HG03135 (cell line): ENCODE measurements around the gene ENTHD1.
"Not testable (repeated sequence)": the region's sequence is repeated elsewhere in the genome, so short reads cannot be mapped to it uniquely, and the experiment has no call there.

Experiments used
- ATAC-seq: cut with Tn5 transposase; IDR thresholded peaks from one replicate; pipeline ENCODE4 v1.9.1; 2021; ENCODE audit warnings: mild to moderate bottlenecking, moderate library complexity; ENCODE audit not compliant: unreplicated experiment

Gene ENTHD1

DNA sequence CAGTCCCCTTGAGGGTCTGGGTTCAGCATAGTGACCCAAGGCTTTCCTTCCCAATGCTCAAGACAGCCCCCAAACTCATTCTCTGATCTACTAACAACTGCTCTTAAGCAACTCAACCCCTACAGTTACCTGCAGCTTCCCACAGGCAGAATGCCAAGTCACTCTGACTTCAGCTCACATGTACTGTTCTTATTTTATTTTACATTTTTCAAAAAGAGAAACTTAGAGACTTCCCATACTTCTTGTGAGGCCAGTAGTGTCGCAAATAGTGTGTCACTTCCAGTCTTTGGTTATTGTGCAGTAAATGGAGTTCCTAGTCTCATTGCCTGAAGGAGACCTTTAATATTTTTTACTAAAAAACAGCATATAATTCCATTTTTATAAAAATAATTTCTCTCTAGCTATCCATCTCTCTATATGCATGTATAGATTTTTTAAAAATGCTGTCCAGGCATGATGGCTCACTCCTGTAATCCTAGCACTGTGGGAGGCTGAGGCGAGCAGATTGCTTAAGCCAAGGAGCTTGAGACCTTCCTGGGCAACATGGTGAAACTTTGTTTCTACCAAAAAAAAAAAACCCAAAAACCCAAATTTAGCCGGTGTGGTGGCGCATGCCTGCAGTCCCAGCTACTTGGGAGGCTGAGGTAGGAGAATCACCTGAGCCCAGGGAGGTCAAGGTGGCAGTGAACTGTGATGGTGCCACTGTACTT lies 41.8 kb downstream of the ENTHD1 start:
- ATAC-seq = no peak

DNA sequence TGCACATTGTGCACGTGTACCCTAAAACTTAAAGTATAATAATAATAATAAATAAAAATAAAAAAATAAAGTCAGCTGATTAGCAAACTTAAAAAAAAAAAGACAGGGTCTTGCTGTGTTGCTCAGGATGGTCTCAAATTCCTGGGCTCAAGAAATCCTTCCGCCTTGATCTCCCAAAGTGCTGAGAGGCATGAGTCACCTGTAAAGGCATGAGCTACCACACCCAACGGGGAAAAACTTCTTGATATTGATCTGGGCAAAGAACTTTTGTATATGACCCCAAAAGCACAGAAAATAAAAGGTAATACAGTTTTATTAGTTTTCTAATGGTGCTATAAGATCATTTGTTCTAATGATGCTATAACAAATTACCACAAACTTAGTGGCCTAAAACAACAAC lies 46.1 kb downstream of the ENTHD1 start:
- ATAC-seq = no peak

DNA sequence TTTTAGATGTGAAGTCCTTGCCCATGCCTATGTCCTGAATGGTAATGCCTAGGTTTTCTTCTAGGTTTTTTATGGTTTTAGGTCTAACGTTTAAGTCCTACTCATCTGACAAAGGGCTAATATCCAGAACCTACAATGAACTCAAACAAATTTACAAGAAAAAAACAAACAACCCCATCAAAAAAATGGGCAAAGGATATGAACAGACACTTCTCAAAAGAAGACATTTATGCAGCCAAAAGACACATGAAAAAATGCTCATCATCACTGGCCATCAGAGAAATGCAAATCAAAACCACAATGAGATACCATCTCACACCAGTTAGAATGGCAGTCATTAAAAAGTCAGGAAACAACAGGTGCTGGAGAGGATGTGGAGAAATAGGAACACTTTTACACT lies 47.0 kb downstream of the ENTHD1 start:
- ATAC-seq = not testable (repeated sequence)

DNA sequence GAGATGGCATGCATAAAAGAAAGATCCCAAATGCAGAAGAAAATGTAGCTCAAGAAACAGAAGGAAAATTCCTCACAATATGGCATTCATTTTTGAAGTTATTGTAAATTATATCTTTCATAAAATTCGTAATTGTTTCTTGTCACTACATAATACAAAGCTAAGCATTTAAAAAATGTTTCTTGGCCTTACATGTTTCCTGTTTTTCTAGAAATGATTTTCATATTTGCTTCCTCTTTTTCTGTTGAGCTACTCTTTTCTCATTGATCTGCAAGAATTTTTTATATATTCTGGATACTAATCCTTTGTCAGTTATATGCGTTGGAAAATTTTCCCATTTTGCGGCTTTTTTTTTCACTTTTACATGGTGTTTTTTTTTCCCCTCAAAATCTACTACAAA lies 48.0 kb downstream of the ENTHD1 start:
- no peak for ATAC-seq

DNA sequence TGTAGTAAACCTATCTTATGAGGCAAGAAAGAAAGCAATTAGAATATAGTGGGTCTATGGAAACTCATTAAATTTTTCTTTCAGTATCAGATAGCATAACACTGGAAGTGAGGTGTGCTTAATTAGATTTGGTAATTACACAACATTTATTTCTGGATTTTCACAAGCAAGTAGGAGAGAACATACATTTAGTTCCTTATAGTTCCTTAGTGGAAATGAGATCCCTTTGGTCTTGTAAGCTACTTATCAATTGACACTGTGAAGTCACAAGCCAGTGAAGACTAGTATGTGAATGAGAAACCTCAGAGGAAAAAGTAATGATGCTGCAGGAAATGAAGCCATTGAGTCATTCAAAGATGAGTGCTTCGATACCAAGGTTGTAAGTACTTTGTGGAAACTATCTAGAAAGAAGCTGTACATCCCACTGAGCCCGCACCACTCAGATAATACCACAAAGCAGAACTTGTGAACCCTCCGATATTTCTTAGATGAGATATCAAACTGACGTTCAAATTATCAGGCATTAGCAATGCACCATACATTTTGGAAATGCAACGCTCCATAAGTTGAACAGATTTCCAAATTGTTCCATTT lies 53.5 kb downstream of the ENTHD1 start:
- ATAC-seq = no peak

DNA sequence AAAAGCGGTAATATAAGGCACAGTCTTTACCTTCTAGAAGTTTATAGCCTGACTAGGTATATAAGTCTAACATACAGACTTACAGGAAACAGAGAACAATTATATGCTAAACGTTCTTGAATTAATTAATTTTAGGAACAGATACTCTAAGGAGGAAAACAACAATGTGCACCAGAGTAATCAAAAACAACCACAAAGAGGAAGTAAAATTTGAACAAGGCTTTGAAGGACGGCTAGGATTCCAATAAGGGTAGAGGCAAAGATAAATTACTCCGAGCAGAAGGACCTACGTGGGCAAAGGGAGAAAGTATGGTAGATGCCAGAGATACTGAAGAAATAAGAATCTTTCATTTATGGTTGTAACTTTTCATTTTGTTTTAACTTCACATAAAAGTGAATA lies 54.4 kb downstream of the ENTHD1 start:
- no peak for ATAC-seq

DNA sequence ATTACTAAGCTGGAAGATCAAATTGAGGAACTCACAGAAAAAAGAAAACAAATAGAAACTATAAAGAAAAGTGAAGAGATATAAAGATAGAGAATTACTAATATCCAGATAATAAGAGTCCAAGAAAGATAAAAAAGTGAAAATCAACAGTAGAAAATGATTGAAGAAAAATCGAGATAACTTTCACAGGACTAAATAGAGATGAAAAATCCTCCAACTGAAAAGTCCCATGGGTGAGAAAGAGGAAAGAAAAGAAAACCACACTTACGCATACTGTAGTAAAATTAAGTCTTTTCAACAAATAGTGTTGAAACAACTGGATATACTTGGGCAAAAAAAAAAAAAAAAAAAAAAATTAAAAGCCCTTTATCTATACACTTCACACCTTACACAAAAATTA lies 60.0 kb downstream of the ENTHD1 start:
- ATAC-seq = no peak

DNA sequence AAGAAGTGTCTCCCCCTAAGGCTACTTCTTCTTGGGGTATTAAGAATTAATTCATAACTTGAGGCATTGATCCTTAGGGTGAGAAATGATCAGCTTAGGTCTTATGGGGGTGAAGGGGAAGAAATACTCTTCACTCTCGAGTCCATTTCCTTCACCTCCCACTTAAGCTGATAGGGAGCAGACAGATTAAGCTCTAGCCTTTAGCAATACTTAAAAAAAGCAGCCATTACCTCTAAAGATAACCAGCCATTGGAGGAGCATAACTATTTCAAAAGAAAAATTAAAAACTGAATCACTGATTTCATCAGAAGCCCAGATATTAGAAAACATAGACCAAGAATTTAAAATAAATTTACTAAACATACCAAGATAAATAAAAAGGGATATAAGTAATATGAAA lies 60.5 kb downstream of the ENTHD1 start:
- ATAC-seq = no peak

DNA sequence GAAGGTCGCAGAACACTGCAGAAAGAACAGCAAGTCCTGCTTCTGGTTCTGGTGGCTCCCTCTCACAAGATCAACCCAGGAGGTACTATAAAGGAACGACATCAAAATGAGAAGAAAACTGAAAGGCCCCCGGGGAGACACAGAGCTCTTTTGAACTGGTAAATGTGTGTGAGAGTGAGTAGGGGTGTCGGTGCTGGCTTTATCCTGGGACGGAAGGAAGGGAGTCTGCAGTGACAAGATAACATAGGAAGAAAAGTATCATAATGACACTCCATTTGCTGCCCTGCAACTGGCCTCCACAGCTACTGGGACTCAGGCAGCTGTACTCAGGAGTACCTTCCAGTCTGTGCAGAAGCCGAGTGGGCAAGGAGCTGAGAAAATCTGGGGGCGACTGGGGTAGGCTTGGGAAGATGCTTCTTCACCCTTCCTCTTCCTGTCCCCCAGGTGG lies 60.9 kb downstream of the ENTHD1 start:
- ATAC-seq = no peak

DNA sequence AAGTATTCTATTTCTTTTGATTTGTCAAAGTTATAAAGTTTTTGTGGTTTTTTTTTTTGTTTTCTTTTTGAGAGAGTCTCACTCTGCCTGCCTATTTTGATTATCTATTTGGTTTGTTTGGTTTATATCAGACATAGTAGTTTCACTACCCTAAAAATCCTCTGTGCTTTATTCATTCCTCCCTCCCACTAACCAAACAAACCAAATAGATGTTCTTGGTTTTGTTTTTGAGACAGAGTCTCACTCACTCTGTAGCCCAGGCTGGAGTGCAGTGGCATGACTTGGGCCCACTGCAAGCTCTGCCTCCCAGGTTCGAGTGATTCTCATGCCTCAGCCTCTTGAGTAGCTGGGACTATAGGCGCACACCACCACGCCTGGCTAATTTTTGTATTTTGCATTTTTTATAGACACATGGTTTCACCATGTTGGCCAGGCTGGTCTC lies 67.9 kb downstream of the ENTHD1 start:
- peak; percentile 85 for ATAC-seq

DNA sequence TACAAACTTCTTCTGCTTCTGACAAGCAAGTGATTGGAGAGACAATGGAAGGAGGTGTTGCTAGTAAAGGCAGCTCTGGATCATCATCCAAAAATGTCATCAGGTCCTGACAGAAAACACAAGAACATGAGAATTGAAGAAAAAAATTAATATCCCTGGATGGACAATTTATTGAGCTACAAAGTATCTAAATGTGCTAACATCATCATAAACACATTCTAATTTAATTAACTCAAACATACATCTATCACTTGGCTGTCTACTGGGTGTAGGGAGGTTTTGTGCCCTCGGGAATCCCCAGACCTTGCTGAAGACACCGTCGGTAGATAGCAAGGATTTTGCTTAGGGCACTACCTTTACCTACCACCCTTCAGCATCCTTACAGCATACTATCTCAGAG lies 72.6 kb downstream of the ENTHD1 start:
- no peak for ATAC-seq

DNA sequence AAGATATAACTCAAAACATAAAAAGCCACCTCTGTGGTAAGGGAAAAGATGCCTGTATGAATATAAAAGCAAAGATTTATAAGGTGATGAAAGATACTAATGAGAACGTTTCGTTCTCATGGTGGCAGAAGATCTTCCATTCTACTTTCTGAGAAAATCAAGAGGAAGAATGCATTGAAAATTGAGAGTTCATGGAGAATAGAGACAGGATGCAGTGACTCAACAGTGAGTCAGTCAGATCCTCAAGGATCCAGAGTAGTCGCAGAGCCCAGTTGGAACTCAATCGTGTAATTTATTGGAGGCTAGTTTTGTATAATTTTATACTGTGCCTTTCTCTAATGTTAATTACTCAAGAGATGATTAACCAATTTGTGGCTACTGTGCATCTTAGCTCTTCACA lies 73.3 kb downstream of the ENTHD1 start:
- ATAC-seq = no peak

DNA sequence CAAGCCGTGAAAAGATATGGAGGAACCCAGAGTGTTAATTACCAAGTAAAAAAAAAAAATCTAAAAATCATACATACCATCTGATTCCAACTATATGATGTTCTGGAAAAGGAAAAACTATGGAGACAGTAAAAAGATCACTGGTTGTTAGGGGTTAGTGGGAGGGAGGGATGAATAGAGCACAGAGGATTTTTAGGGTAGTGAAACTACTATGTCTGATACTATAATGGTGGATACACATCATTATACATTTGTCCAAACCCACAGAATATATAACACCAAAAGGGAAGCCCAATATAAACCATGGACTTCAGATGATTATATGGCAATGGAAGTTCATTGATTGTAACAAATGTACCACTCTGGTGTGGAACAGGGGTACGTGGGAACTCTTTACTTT lies 74.1 kb downstream of the ENTHD1 start:
- no peak for ATAC-seq

DNA sequence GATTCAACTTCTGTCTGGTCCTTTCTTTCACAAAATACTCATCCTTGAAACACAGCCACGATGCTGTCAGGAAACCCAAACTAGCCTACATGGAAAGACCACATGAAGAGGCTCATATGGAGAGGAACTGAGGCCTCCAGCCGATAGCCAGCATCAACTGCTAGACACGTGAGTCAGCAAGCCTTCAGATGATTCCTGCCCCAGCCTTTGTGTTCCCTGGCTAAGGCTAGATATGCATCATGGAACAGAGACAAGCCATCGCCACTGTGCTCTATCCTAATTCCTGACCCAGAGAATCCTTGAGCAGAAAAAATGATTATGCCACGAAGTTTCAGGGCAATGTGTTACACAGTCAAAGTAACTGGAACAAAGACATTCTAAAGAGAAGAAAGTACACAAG lies 75.5 kb downstream of the ENTHD1 start:
- ATAC-seq = no peak

DNA sequence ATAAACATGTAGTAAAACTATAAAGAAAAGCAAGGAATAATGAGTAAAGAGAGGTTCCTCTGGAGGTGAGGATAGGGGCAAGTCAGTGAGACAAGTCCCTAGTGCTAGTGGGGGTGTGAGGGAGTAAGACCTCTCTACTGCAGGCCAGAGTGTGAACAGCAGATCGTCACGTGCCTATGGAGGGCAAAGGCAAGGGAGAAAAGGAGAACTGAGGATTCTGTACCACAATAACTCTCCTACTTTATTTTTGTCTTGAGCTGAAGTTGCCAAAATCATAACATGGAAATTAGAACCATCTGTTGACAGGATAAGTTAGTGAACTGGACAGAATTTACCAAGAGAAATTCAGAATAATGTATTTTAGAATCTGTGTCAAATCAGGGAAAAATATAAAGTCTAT lies 77.6 kb downstream of the ENTHD1 start:
- ATAC-seq = no peak

DNA sequence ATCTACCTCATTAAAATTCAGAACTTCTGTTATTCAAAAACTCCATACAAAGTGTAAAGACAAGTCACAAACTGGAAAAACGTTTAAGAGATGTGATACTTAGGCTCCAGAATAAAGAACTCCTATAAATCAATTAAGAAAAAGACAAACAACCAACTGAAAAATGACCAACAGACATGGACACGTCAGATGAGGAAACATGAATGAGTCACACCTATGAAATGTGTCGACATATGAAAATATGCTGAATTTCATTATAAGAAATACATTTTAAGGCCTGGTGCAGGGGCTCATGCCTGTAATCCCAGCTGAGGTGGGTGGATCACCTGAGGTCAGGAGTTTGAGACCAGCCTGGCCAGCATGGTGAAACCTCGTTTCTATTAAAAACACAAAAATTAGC lies 78.7 kb downstream of the ENTHD1 start:
- no peak for ATAC-seq

DNA sequence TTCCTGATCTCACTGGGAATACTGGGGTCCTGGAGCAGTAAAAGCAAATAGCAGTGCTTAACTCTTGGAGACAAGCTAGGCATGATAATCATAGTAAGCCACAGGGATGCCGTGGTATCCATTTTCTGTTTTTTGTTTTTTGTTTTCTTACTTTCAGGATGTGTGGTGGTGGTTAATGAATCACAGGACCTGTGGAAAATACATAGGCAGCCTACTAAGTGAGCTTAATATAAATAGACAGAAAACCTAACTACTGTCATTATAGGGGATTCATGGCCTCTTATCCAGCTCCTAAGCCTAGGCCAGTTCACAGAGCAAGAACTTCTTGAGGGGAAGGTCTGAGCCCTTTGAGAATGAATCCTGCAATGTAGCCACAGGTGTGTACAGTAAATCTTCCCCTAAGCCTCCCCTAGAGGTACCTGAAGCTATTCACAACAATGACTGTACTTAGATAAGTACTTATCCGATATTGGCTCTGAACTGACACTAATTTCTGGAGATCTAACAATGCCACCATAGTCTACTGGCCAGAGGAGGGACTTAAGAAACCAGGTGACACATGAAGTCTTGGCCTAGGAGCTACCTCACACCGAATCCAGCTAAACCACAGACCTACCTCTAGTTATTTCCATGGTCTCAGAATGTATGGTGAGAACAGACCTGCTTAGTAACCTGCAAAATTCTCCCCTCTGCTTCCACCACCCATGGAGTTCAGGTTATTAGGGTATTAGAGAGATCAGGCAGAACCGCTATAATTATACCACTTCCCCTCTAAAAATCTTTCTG lies 83.6 kb downstream of the ENTHD1 start:
- no peak for ATAC-seq

DNA sequence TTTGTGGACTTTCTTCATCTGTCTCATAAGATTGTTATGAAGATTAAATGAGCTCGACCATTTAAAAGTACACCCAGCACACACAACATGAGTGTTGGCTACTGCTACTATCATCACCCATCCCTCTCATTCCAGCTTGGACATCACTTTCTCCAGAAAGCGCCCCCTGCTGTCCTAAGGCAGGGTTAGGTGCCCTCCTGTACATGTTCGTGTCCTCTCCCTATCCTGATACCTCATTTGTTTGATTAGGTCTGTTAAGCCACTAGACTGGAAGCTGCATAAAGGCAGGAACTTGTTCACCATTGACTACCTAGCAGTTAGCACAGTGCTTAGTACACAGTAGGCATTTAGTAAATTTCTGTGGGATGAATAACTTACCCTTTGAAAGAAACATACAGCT lies 85.5 kb downstream of the ENTHD1 start:
- ATAC-seq = no peak

DNA sequence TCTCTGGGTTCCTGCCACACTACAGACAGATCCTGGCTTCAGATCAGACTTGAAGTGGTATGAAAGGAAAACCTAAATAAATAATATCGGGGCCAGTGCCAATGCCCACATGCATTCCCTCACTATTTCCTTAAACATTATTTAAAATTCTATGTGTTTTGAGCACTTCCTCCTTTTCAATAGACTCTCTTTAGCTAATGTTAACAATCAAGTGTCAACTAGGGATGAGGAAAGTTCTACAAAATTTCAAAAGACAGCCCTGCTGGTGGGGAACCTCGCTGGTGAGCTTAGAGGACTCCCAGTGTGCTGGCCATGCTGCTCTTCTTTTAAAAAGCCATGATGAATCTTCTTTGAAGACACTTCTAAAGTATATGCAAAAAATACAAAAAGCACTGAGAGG lies 87.5 kb downstream of the ENTHD1 start:
- ATAC-seq = no peak

DNA sequence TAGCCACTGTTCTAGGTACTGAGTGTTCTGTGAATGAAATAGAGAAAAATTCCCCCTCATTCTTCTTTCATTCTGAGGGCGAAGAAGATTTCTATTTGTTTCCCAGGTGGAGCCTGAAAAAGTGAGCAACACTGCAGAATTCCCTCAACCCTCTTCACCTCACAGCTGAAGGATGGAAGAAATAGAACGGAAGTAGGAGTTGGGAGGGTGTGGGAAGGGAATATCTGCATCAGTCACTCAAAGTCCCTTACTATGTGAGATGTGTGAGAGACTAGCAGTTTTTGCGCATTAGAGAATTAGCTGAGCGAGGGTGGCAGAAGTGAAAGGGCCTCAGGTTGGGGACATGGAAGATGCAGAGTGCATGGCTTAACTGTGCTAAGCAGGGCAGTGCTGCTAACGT lies 88.4 kb downstream of the ENTHD1 start:
- ATAC-seq = no peak

DNA sequence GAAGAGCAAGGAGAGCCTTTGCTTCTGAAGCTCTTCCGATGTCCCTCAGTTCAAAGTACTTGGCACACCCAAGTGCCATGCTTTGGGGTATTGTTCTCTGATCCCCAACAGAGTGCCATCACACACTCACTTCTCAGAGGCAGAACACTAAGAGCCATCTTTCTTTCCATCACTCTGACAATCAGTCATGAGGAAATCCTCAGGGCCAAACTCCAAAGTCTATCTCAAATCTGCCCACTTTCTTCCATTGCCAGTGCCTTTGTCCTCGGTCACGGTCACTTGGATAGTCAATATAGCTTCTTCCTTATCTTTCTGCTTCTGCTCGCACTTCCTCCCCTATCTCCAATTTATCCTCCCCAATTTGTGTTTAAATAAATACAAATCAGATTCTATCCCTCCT lies 90.9 kb downstream of the ENTHD1 start:
- ATAC-seq = no peak
